RWPE2 (cell line): ENCODE results near the gene UBE2J2.

Source experiments
- ATAC-seq: fragments of 200-7000 bp; cut with Tn5 transposase; 3 replicates; pipeline ENCODE4 v1.9.1; 2021; ENCODE audit warnings: low read depth
- DNase-seq: peaks from one replicate; pipeline ENCODE4 v3.0.0-alpha.2; 2020; ENCODE audit warnings: low spot score
- H3K27ac ChIP-seq: fragments of 450-650 bp; 2 replicates; pipeline ENCODE4 v1.5.1; 2017; ENCODE audit warnings: mild to moderate bottlenecking; ENCODE audit not compliant: poor library complexity, severe bottlenecking
- H3K27me3 ChIP-seq: fragments of 250-450 bp; sonication (Bioruptor Pico); 2 replicates; pipeline ENCODE4 v1.5.1; 2021; ENCODE audit warnings: mild to moderate bottlenecking, moderate library complexity; ENCODE audit not compliant: insufficient read depth, poor library complexity, severe bottlenecking
- H3K36me3 ChIP-seq: fragments of 250-450 bp; sonication (Bioruptor Pico); 2 replicates; pipeline ENCODE4 v1.5.1; 2020; ENCODE audit warnings: low read depth, mild to moderate bottlenecking, moderate library complexity
- H3K4me1 ChIP-seq: fragments of 250-450 bp; sonication (Bioruptor Pico); 2 replicates; pipeline ENCODE4 v1.5.1; 2021; ENCODE audit warnings: mild to moderate bottlenecking, moderate library complexity; ENCODE audit not compliant: insufficient read depth, poor library complexity, severe bottlenecking
- H3K4me3 ChIP-seq: fragments of 250-450 bp; sonication (Bioruptor Pico); 2 replicates; pipeline ENCODE4 v1.5.1; 2021; ENCODE audit warnings: mild to moderate bottlenecking, moderate library complexity; ENCODE audit not compliant: severe bottlenecking
- H3K9me3 ChIP-seq: fragments of 250-450 bp; sonication (Bioruptor Pico); 2 replicates; pipeline ENCODE4 v1.5.1; 2021; ENCODE audit warnings: mild to moderate bottlenecking, moderate library complexity; ENCODE audit not compliant: severe bottlenecking
- TF ChIP-seq, protein P1 (sequence below): fragments of 450-650 bp; IDR thresholded peaks from one replicate; pipeline ENCODE4 v1.5.1; 2017; ENCODE audit warnings: mild to moderate bottlenecking, moderate library complexity; ENCODE audit not compliant: poor library complexity, severe bottlenecking

UBE2J2 gene

GRCh38 chr1:1221887-1222574 lies 51.6 kb downstream of the UBE2J2 start:
- H3K36me3 ChIP-seq: peaks cover 58% of the 10 kb centered on the region
- H3K27ac ChIP-seq: no peak overlapping the region
- ATAC-seq (no peak), DNase-seq (no peak)
- TF ChIP-seq, protein P1, sequence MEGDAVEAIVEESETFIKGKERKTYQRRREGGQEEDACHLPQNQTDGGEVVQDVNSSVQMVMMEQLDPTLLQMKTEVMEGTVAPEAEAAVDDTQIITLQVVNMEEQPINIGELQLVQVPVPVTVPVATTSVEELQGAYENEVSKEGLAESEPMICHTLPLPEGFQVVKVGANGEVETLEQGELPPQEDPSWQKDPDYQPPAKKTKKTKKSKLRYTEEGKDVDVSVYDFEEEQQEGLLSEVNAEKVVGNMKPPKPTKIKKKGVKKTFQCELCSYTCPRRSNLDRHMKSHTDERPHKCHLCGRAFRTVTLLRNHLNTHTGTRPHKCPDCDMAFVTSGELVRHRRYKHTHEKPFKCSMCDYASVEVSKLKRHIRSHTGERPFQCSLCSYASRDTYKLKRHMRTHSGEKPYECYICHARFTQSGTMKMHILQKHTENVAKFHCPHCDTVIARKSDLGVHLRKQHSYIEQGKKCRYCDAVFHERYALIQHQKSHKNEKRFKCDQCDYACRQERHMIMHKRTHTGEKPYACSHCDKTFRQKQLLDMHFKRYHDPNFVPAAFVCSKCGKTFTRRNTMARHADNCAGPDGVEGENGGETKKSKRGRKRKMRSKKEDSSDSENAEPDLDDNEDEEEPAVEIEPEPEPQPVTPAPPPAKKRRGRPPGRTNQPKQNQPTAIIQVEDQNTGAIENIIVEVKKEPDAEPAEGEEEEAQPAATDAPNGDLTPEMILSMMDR: no peak
- H3K4me1 ChIP-seq: peaks cover 6% of the 10 kb centered on the region
- no peak overlapping the region for H3K4me3 ChIP-seq
- H3K9me3 ChIP-seq: no peaks in the 10 kb centered on the region
- H3K27me3 ChIP-seq: no peaks in the 10 kb centered on the region

DNA sequence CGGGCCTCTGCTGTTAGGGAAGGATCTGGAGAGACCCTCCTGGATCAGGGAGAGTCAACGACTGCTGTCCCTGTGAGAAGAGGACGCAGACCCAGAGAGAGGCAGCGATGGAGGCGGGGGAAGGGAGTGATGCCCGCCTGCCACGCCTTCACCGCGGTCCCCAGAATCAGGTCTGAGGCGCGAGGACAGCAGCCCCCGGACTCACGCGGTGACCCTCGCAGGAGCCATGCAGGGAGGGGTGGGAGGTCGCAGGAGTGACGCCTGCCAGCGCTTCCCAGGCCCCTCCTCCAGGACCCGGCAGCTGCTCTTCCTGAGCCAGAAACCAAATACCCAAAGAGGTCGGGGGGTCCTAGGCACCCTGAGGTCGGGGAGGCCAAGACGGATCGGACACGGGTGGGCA lies 53.5 kb downstream of the UBE2J2 start:
- Histone ChIP-seq H3K27me3 (no peaks in the 10 kb centered on the region), H3K4me1 (peaks cover 6% of the 10 kb centered on the region), H3K9me3 (no peaks in the 10 kb centered on the region), H3K27ac (no peak overlapping the region), H3K36me3 (peaks cover 52% of the 10 kb centered on the region), H3K4me3 (no peak overlapping the region)
- TF ChIP-seq, protein P1: no peak
- DNase-seq (no peak), ATAC-seq (no peak)

GRCh38 chr1:1219341-1219740 lies 54.3 kb downstream of the UBE2J2 start:
- no peaks in the 10 kb centered on the region for H3K27me3 ChIP-seq
- no peaks in the 10 kb centered on the region for H3K9me3 ChIP-seq
- H3K4me3 ChIP-seq: no peak overlapping the region
- TF ChIP-seq, protein P1: no peak
- DNase-seq (no peak), ATAC-seq (no peak)
- H3K27ac ChIP-seq: no peak overlapping the region
- peaks cover 43% of the 10 kb centered on the region for H3K36me3 ChIP-seq
- peaks cover 6% of the 10 kb centered on the region for H3K4me1 ChIP-seq

GRCh38 chr1:1218524-1219200 lies 55.0 kb downstream of the UBE2J2 start:
- H3K4me3 ChIP-seq: no peak overlapping the region
- H3K36me3 ChIP-seq: peaks cover 41% of the 10 kb centered on the region
- no peak for ATAC-seq

More at GRCh38 chr1:1218524-1219200, 55.0 kb downstream of the UBE2J2 start:
- H3K27ac ChIP-seq: no peak overlapping the region
- no peak for DNase-seq
- no peaks in the 10 kb centered on the region for H3K9me3 ChIP-seq
- no peaks in the 10 kb centered on the region for H3K27me3 ChIP-seq
- H3K4me1 ChIP-seq: peaks cover 6% of the 10 kb centered on the region
- TF ChIP-seq, protein P1: no peak
